Measurements from ENCODE around the gene TRIM71. TPM values are rescaled to one million over a fixed set of nuclear protein-coding genes. Genes with fewer than 3 reads are reported as not detected.

TRIM71 gene
- total RNA-seq, 1 experiment from 2014 or later: 0.18 TPM

GRCh38 chr3:32903953-32904352 lies 86.2 kb downstream of the TRIM71 start:
- ATAC-seq (no peak), DNase-seq (ENCODE audit: low read depth, low spot score) (no peak)
- intact Hi-C loops (cut with micrococcal nuclease; ENCODE audit: unreplicated experiment) (no loop called here), in situ Hi-C loops (cut with HindIII; ENCODE audit: low pct_unique_long_range_greater_than_20kb, low sequenced_read_pairs) (no loop called here)
- no peaks in the 10 kb centered on the region for H3K9me3 ChIP-seq (ENCODE audit: control insufficient read depth, insufficient read depth, low read depth, low read length)
- H3K27ac ChIP-seq (ENCODE audit: low read length): no peak overlapping the region
- no peaks in the 10 kb centered on the region for H3K27me3 ChIP-seq (ENCODE audit: control insufficient read depth, insufficient read depth, low read length)
- H3K36me3 ChIP-seq (ENCODE audit: control insufficient read depth, insufficient read depth, low read length): no peaks in the 10 kb centered on the region
- no peak for TF ChIP-seq TCF7L2 (IDR thresholded peaks at IDR 0.05; ENCODE audit: low read depth, low read length)
- no peak for TF ChIP-seq REST (IDR thresholded peaks at IDR 0.05; ENCODE audit: insufficient read depth in 1 of 2, low read depth in 2 of 2, low read length in 1 of 2)
- no peak for TF ChIP-seq SIN3A (IDR thresholded peaks at IDR 0.05; ENCODE audit: borderline replicate concordance, insufficient read depth, low read depth, low read length)
- no peak for TF ChIP-seq CTCF (IDR thresholded peaks at IDR 0.05)
- no peak for TF ChIP-seq POLR2AphosphoS5 (IDR thresholded peaks at IDR 0.05; ENCODE audit: low read depth, low read length)
- ChIA-PET CTCF (no interaction called here), POLR2A (no interaction called here)
- H3K4me1 ChIP-seq (ENCODE audit: control insufficient read depth, insufficient read depth, low read length): no peaks in the 10 kb centered on the region
- no TSS peak for BruUV-seq (replicated peaks)
- H3K4me3 ChIP-seq (ENCODE audit: low read depth in 2 of 2, low read length in 2 of 2): no peak overlapping the region

GRCh38 chr3:32909999-32910398 lies 92.2 kb downstream of the TRIM71 start:
- Histone ChIP-seq H3K27me3 (ENCODE audit: control insufficient read depth, insufficient read depth, low read length) (no peaks in the 10 kb centered on the region), H3K4me1 (ENCODE audit: control insufficient read depth, insufficient read depth, low read length) (no peaks in the 10 kb centered on the region), H3K4me3 (ENCODE audit: low read depth in 2 of 2, low read length in 2 of 2) (no peak overlapping the region), H3K36me3 (ENCODE audit: control insufficient read depth, insufficient read depth, low read length) (no peaks in the 10 kb centered on the region), H3K9me3 (ENCODE audit: control insufficient read depth, insufficient read depth, low read depth, low read length) (no peaks in the 10 kb centered on the region), H3K27ac (ENCODE audit: low read length) (no peak overlapping the region)
- no TSS peak for BruUV-seq (replicated peaks)
- ATAC-seq (no peak), DNase-seq (ENCODE audit: low read depth, low spot score) (no peak)
- in situ Hi-C loops (cut with HindIII; ENCODE audit: low pct_unique_long_range_greater_than_20kb, low sequenced_read_pairs): no loop called here
- TF ChIP-seq CTCF (IDR thresholded peaks at IDR 0.05) (no peak), SIN3A (IDR thresholded peaks at IDR 0.05; ENCODE audit: borderline replicate concordance, insufficient read depth, low read depth, low read length) (no peak), TCF7L2 (IDR thresholded peaks at IDR 0.05; ENCODE audit: low read depth, low read length) (no peak), POLR2AphosphoS5 (IDR thresholded peaks at IDR 0.05; ENCODE audit: low read depth, low read length) (no peak), REST (IDR thresholded peaks at IDR 0.05; ENCODE audit: insufficient read depth in 1 of 2, low read depth in 2 of 2, low read length in 1 of 2) (no peak)
- intact Hi-C loops (cut with micrococcal nuclease; ENCODE audit: unreplicated experiment): no loop called here
- ChIA-PET POLR2A (no interaction called here), CTCF (no interaction called here)

All from Panc1 (cell line).